ENCODE data around the gene MINAR1. TPM values are rescaled to one million over a fixed set of nuclear protein-coding genes. Genes with fewer than 3 reads are reported as not detected.

The MINAR1 gene
- total and polyA plus RNA-seq, 2 of the 13 experiments (the other 11 are each of a cell fraction or from before 2014, with no cell fraction given), result 0.15 to 0.16 TPM

DNA sequence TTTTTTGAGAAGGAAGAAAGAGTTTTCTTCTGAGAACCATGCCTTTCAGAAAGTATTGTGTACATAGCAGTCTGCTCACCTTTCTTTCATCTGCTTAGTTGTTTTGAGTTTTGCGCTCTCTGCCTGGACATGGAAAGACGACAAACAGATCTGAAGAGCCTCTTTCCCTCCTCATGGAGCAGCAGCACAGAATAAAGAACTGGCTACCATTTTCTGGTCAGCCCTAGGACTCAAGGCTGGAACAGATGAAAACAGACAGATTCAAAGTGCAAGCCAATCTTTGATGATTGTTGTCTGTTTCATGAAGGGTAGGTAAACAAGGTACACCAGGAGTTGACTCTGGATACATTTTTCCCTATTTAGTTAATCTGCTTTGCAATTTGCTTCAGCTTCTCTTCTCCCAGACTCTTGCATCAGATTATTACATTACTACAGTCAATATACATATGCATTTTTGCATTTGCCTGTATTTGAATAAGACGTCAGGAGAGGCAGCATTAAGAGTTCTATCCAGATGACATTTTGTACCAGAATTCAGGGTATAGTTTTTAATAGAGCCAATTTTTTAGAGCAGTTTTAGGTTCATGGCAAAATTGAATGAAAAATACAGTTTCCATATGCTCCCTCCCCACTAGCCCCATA is 34.7 kb upstream of the MINAR1 start (continued):
- TF ChIP-seq ZNF597 (CRISPR knock-in tag; IDR thresholded peaks at IDR 0.05), result no peak
- TF ChIP-seq SIN3A (IDR thresholded peaks at IDR 0.05; ENCODE audit: borderline replicate concordance, low read depth, low read length), result no peak

- Histone ChIP-seq H2AFZ (ENCODE audit: low read length) (no peak overlapping the region), H3K36me3 (replicated peaks in 1 of 2; ENCODE audit: control insufficient read depth in 1 of 2, insufficient read depth in 2 of 2, low read length in 2 of 2) (no peaks in the 10 kb centered on the region), H3K9me3 (ENCODE audit: low read length) (no peaks in the 10 kb centered on the region), H3K27ac (ENCODE audit: extremely low read length, insufficient read depth, low read length) (no peak overlapping the region), H3K4me3 (replicated peaks in 1 of 3; ENCODE audit: insufficient read depth in 1 of 3, low read depth in 2 of 3, low read length in 3 of 3) (no peak overlapping the region), H3K9ac (ENCODE audit: insufficient read depth, low read depth, low read length) (no peak overlapping the region), H3K4me1 (ENCODE audit: insufficient read depth, low read length) (no peaks in the 10 kb centered on the region), H3K79me2 (ENCODE audit: insufficient read depth, low read length) (no peaks in the 10 kb centered on the region), H3K27me3 (ENCODE audit: control insufficient read depth in 1 of 2, insufficient read depth in 2 of 2, low read length in 2 of 2) (0 out of 5 replicates have a peak, but pooled peaks cover 0 to 4% of the 10 kb centered on the region in 2 experiments), H3K4me2 (ENCODE audit: low read depth, low read length) (no peak overlapping the region), H4K20me1 (ENCODE audit: insufficient read depth, low read length) (no peaks in the 10 kb centered on the region)
- FAIRE-seq (no peak), DNase-seq (ENCODE audit: low spot score) (no peak), ATAC-seq (no peak)
- no TSS peak for BruUV-seq (replicated peaks)
- in situ Hi-C loops (cut with HindIII; ENCODE audit: extremely low pct_ligation_motif_present, low pct_unique_long_range_greater_than_20kb), result no loop called here
- ChIA-PET POLR2A (no interaction called here), CTCF (ENCODE audit: low intra/inter-chr PET ratio, low total read pairs) (no interaction called here)
- intact Hi-C loops (cut with micrococcal nuclease; ENCODE audit: unreplicated experiment), result no loop called here
- 60% methylated on average over 4 of the region's 4 CpGs for whole genome bisulfite sequencing (ENCODE audit: low lambda C conversion rate)
- TF ChIP-seq ZSCAN12 (CRISPR knock-in tag; IDR thresholded peaks at IDR 0.05) (no peak), PHB2 (IDR thresholded peaks at IDR 0.05; ENCODE audit: partially characterized antibody) (no peak), SIX4 (CRISPR knock-in tag; IDR thresholded peaks at IDR 0.05) (no peak), SNAPC4 (CRISPR knock-in tag; IDR thresholded peaks at IDR 0.05) (no peak), HOXD1 (CRISPR knock-in tag; IDR thresholded peaks at IDR 0.05) (no peak), ZSCAN22 (CRISPR knock-in tag; IDR thresholded peaks at IDR 0.05) (no peak), NCOA1 (CRISPR knock-in tag; IDR thresholded peaks at IDR 0.05) (no peak), MED13 (CRISPR knock-in tag; IDR thresholded peaks at IDR 0.05) (no peak), GATAD1 (CRISPR knock-in tag; IDR thresholded peaks at IDR 0.05) (no peak), FUBP1 (CRISPR knock-in tag; IDR thresholded peaks at IDR 0.05; ENCODE audit: borderline replicate concordance) (no peak)
- TF ChIP-seq, protein P1, sequence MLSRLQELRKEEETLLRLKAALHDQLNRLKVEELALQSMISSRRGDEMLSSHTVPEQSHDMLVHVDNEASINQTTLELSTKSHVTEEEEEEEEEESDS (CRISPR knock-in tag; IDR thresholded peaks at IDR 0.05; ENCODE audit: borderline replicate concordance), result no peak
Measured at GRCh38 chr15:79399606-79400005, 32.5 kb upstream of the MINAR1 start.
